NOMO-1 (cell line): Measurements from ENCODE around the gene CMTM7.
"Not testable (repeated sequence)": the region's sequence is repeated elsewhere in the genome, so short reads cannot be mapped to it uniquely, and the experiment has no call there.

Experiments used
- DNase-seq, 2 experiments: peaks; one replicate each; lab custom pipeline; 2025; ENCODE audit not compliant: unreplicated experiment in 2 of 2; lab: John Stamatoyannopoulos, UW

CMTM7 gene

DNA sequence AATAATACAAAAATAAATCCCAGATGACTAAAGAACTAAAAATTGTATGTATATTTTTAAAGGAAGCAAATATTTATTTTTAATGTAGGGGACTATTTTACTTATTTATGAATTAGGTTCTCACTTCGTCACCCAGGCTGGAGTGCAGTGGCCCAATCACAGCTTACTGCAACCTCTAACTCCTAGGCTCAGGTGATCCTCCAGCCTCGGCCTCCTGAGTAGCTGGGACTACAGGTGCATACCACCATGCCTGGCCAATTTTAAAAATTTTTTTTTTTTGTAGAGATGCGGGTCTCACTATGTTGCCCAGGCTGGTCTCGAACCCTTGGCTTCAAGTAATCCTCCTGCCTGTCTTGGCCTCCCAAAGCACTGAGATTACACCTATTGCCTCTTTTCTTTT, 42.6 kb downstream of the CMTM7 start:
- DNase-seq = no peak

DNA sequence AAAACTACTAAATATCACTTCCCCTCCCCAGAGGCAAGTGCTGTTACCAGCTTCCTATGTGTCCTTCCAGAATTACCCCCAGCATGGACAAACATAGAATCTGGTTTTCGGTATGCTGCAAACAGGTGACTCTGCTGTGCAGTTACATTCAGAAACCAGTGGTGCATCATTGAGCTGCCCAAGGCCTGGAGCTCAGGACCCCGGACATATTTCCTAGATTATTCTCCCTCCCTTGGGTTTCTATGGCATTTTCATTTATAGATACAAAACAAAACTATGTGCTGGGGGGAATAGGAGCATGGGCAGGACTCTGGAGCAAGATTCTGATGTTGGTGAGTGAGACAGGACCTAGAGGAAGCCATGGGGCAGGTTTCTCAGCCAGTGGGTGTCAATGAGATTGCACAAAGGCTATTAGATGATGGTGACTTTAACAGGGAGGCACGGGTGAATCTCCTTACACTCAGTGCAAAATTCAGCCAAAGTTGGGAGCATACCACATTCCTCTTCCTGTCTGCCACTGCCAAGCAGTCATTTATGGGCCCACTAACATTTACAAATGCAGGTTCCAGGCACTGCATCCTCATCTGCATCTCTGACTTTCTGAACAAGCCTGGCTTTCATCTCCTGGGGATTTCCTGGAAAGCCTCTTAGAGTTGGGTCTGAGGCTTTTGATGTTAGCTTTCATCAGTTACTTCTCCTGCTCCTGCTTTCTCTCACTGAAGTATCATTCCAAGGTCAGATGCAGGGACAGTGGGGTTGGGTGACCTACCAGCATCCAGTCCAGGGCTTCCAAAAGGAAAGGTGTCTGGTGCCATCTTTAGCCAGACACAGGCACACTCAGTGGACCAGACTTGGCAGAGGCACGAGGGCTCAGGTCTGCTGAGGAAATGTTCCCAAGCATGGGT, 44.5 kb downstream of the CMTM7 start:
- no peak for DNase-seq

DNA sequence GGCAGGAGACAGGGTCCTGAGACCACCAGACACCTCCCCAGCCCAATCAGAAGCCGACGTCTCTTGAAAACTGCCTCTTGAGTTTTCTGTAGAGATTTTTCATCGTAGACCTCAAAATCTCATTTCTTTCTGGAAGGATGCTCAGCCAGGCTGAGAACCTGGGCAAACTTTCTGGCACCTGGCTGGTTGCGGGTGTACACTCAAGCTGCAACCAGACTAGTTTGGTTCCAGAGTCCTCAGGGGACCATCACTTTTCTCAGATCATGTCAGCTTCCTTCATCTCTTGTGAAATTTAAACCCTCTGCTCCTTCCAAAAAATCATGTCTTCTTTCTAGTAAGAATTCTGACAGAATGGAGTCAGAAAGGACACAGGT, 45.1 kb downstream of the CMTM7 start:
- DNase-seq = no peak

DNA sequence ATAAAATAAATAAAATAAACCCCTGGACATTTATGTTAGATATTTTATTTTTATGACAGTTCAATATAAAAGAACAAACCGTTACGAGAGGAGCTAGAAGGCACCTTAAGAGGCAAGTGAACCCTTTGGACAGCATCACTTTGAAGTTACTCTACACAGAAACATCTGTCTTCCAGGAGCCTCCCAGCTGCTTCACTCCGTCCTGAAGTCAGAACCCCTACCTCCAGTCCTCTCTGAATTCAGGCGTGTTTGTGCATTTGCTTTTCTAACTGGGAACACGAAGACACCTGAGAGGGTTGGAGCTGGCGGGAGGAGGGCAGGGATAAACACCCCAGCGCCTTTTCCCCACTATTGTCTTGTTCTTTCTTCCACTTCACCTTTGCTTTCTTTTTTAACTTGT, 46.2 kb downstream of the CMTM7 start:
- no peak for DNase-seq

DNA sequence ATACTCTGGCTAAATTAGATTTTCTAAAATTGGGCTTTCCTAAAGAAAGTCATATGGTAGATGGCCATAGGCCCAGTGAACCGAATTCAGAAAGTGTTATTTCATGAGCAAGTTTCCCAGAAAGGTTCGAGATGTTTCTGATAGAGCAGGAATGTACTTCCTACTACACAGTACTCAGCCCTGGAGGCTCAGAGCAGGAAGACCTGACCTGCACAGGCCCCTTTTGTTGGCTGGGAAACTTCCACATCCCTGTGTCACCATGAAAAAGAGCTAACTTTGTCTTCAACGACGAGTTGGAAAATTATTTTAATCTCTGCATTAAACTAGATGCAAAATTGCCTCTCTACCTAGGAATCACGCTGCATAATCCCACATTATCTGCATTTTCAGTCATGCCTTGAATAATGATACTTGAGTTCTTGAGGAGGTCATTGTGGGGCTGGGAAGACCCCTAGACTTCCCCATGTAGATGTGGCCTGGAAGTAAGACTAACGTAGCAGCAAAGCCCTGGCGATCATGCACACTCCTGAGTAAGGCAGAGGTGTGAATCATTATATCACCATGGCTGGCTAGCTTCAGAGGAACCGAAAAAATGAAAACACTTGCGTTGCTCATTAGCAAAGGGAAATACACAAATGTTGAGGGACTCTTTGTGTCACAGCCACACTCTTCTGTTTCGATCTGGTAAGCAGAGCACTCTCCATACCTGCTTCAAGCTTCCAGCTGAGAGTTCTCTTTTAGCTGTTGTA, 47.1 kb downstream of the CMTM7 start:
- no peak for DNase-seq

DNA sequence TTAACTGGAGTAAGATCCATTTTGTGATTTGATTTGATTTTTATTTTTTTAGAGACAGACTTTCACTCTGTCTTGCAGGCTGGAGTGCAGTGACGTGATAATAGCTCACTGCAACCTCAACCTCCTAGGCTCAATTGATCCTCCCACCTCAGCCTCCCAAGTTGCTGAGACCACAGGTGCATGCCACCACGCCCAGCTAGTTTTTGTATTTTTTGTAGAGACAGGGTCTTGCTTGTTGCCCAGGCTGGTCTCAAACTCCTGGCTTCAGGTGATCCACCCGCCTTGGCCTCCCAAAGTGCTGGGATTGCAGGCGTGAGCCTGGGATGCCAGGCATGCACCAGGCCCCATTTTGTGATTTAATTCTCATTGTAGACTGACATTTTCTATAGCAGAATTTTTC, 47.8 kb downstream of the CMTM7 start:
- DNase-seq = not testable (repeated sequence)

DNA sequence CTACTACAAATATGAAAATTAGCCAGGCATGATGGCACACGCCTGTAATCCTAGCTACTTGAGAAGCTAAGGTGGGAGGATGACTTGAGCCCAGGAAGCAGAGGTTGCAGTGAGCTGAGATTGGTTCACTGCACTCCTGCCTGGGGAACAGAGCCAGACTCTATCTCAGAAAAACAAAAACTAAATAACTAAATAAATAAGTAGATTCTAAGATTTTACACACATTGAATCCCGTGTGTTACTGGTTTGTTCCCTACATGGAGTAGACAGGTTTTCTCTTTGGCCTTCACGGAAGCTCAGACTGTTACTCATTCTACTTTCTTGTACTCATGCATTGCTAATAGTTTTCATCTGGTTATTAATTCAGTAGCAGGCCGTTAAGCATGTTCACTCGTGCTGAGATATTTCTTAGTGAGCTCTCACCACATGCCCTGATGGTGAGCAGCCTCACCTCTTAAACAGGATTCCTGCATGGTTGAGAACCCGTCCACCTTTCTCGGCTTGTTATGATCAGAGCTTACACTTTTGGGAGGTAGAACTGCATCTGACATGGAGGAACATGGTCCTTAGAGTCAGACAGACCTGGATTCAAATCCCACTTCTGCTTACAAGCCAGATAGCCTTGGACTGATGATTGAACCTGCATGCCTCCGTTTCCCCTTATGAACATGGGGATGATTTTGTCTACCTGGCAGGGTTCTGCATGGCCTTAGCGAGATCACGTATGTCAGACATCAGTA, 49.1 kb downstream of the CMTM7 start:
- no peak for DNase-seq

DNA sequence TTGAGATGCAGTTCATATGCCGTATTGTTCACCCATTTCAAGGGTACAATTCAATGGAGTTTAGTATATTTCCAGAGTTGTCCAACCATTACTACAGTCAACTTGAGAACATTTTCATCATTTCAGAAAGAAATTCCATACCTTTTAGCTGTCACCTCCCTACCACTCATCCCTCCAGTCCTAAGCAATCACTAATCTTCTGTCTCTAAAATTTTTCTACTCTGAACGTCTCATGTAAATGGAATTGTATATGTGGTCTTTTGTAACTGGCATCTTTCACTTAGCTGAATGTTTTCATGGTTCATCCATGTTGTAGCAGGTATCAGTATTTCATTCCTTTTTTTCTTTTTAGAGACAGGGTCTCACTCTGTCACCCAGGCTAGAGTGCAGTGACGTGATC, 51.1 kb downstream of the CMTM7 start:
- no peak for DNase-seq

DNA sequence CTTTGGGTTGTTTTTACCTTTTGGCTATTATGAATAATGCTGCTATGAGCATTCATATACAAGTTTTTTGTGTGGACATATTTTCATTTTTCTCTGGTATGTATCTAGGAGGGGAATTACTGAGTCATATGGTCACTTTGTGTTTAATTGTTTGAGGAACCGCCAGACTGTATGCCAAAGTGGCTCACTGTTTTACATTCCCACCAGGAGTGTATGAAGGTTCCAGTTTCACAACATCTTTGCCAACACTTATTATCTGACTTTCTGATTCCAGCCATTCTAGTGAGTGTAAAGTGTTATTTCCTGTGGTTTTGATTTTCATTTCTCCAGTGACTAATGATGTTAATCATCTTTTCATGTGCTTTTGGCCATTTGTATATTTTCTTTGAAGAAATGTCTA, 51.8 kb downstream of the CMTM7 start:
- DNase-seq = no peak

DNA sequence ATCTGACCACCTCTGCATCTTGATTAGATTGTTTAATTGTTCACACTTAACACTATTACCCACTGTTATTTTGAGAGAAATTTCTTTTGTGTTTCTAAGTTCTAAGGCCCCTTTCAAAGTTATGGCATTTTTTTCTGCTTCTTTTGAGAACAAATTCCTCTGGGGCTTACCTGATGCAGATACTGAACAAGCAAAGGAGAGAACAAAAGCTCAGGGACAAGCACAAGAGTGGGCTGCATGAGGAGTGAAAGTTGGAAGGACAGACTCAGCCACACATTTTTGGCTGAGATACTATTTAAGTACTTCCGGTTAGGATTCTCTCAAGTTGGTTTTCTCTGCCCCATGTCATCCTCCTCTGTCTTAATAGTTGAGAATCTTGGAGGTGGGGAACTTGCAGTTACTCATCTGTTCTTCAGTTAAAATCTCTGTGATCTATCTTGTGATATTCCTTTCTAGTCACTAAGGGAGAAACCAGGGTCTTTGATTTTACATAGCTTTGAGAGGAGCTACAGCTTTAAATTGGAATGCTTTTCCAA, 56.3 kb downstream of the CMTM7 start:
- DNase-seq = no peak

DNA sequence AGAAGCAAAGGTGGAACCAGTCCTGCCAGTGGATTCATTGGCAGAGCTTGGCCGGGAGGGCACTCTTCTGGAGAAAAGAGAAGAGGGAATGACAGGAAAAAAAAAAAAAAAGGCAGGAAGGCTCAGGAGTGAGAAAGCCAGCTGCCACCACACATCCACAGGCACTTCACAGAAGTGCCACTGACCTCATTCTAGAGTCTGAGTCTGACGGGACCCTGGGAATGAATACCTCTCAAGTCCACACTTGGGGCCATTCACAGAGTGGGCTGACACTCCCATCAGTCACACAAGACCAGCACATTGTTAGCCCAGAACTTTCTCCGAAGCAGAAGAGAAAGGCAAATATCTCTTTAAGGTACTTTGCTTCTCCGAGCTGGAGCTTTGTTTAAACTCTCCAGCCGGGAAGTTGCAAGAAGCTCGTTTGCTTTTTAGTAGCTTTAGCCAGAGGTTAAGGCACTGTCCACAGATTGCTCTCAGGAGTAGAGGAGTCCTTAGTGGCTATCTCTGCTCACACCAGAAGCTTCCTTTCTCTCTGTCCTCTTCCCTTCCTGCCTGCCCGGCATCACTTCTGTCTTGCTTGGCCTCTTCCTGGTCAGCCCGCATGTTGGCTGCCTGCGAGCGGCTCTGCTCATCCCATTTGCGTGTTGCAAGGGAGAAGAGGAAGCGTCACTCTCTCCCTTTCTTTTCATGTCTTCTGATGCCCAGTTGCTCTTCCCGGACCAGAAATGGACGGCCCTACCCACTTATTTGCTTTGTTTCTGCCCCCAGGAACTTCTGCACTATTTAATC, 57.2 kb downstream of the CMTM7 start:
- no peak for DNase-seq

DNA sequence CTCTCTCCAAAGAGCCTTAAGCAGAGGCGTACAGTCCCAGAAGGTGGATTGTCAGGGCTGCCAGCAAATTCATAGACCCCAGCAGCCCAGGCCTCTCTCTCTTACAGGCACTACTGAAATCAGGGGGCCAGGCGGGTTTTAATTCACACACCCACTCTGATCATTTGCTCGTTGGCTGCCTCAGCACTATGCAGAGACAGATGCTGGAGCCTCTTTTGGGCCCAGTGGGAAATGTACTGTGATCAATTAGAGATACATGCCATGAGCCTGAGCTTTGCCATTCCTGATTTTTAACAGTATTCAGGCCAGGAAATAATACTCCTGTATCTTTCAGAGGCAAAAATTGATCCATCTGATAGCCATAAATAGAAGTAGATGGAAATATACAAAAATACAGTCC, 58.0 kb downstream of the CMTM7 start:
- DNase-seq = no peak

DNA sequence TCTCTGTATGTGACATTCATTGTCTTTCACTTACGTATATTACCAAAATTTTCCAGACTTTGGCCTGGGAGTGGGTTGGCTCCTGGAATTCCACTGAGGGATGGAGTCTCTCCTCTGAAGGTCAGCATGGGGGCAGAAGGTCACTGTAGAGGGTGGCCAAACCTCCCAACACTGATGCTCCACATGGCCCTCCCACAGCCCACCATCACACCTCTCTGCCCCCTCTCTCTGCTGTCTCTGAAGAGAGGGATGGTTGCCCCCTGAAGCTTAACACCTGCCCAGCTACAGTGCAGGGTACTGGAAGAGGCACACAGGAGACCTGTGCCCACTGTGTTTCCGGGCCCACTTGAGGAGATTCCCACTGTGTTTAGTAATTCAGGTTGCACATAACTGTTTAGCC, 58.8 kb downstream of the CMTM7 start:
- DNase-seq = no peak

DNA sequence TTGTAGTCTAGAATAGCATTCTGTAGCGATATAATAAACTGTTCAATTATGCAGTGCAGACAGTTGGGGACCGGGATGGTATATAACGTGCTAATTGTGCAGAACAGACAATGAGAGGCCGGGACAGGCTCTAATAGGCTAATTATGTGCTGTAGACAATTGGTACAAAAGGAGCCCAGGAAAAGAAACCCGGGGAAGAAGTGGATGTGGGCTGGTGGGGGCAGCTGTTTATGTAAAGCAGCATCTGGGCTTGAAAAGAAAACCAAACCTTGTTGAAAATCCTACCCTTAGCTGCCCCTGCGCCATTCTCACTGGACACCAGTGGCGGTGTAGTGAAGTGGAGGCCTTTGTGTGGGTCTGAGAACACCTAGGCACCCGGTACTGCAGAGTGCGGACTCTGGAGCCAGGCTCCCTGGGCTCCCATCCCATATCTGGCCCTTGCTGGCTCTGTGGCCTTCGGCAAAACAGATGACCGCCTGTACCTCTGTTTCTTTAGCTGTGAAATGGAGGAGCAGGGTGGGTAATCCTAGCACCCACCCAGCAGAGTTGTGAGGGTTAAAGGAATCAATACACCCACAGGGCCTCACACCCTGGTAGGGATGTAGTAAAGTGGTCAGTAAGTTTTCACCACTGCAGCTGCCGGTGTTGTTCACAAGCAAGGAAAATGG, 59.5 kb downstream of the CMTM7 start:
- DNase-seq = no peak

DNA sequence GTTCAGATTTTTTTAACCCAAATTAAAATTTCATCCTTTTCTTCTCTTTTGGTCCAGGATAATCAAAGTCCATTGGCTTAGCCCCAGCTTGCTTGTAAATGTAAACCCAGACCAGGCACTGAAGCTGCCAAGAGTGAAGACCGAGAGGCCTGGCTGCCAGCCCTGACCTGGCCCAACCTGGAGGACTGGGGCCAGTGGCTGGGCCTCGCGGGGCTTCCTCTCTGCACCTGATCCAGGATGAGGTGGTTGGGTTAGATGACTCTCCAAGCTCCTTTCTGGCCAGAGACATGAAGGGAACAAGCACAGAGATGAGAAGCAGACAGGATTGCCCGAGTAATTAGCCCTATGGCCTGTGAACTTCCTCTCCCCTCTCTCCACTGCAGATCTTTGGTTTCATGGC, 60.4 kb downstream of the CMTM7 start:
- DNase-seq = no peak

DNA sequence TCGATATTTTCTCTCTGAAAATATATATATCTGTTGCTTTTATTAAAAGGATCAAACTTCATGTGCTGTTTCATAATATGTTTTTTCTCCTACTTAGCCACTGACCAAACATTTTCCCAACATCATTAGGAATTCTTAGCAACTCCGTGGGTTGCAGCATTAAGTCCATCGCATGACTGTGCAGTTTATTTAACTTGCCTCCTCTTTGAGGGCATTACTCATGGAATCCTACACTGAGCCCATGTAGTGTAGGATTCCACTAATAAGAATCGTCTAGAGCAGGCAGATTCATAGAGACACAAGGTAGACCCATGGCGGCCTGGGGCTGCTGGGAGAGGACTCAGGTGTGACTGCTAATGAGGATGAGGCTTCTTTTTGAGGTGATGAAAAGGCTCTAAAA, 61.7 kb downstream of the CMTM7 start:
- no peak for DNase-seq

DNA sequence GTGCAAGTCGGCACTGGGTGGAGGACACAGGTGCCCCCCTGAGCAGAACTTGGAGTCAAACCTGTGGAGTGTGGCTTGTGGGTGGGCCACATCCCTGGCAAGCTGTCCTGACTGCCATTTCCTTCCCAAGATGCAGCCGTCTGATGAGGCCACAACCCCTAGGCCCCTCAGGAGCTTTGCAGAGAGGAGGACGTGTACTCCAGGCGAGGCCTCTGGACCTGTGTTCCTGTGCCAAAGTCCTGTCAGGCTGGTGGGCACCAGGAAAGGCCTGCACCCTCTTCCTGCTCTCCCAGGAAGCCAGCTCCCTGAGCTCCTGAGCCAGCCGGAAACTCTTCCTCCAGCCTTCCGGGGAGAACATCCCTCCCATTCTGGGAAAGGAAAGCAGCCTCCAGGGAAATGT, 62.5 kb downstream of the CMTM7 start:
- no peak for DNase-seq

DNA sequence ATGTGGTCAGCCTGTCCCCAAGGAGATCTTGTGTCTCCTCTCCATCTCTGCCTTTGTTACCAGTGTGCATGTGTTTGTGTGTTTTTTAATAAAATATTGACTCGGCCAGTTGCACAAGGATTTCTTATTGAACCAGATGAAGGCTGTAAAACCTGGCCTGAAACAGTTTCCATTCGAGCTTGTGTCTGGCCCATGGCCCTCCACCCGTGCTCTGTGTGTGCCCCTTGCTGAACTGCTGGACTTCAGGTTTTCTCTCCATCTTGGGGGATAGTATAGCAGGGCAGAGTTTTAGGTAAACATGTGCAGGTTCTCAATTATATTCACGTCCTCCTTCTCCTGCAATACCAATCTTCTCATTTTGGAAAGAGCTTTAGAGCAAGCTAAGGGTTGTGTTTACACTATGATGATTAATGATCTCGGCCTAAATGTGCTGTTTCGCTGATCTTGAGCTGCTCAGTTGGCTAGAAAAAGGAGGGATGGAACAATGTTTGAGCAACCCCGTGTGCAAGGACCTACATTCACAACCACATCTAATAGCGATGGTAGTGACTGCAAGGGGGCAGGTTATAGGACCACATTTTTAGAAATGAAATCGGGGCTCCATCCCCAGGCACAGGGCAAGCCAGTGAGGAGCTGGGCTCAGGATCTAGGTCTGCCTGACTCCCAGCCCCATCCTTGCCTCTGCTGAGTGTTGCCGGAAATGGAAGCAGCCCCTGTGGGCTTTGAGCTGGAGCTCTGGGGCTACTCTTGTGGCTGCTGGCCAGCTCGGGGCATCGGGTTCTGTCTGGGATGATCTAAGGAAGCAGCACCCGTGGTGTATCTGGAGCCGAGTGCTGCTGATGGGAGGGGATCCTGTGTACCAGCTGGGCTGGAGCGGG, 63.3 kb downstream of the CMTM7 start:
- DNase-seq = no peak
